Mammary epithelial cell (primary cell): Measurements from ENCODE around the gene KRTAP9-1.
"Not testable (repeated sequence)": the region's sequence is repeated elsewhere in the genome, so short reads cannot be mapped to it uniquely, and the experiment has no call there.

Experiments used
- CTCF ChIP-seq, 2 donors: IDR thresholded peaks in 1 of 2; conservative IDR thresholded peaks in 1 of 2; 2 replicates each; pipeline ENCODE4 v1.5.1; 2011 to 2012; ENCODE audit warnings: inconsistent platforms in 2 of 2, low read length in 2 of 2, mild to moderate bottlenecking in 2 of 2, control low read depth in 1 of 2, low read depth in 1 of 2; ENCODE audit not compliant: insufficient read depth in 1 of 2; ENCODE audit errors: extremely low read depth in 1 of 2
- EZH2 ChIP-seq: IDR thresholded peaks from 2 replicates; pipeline ENCODE4 v1.6.1; 2012; ENCODE audit warnings: low read length, inconsistent platforms, borderline replicate concordance

GRCh38 chr17:41226598-41227095 lies 37.0 kb downstream of the KRTAP9-1 start, which contains the start of gene KRTAP9-2:
- not testable (repeated sequence) for TF ChIP-seq CTCF (conservative IDR thresholded peaks at IDR 0.05 in 1 of 2, IDR thresholded peaks at IDR 0.05 in 1 of 2; ENCODE audit: extremely low read depth in 1 of 2, insufficient read depth in 1 of 2, low read depth in 1 of 2, low read length in 2 of 2); EZH2
